CD4-positive, alpha-beta T cell treated with Interleukin-6 at 100 ng/mL for 8 hours (primary cell): Measurements from ENCODE around the gene HTRA3.

Experiments
- DNase-seq: peaks from one replicate; pipeline ENCODE4 v3.0.0-alpha.2; 2020; ENCODE audit warnings: mixed read lengths, low spot score

HTRA3 gene

GRCh38 chr4:8247047-8247930 is 22.3 kb upstream of the HTRA3 start:
- DNase-seq, result no peak

- DNase-seq, result no peak
Measured at GRCh38 chr4:8248091-8248490, 21.5 kb upstream of the HTRA3 start.

- no peak for DNase-seq
Measured at GRCh38 chr4:8250227-8250626, 19.3 kb upstream of the HTRA3 start.

GRCh38 chr4:8250637-8251036 is 18.9 kb upstream of the HTRA3 start:
- DNase-seq, result no peak

GRCh38 chr4:8251110-8251883 is 18.3 kb upstream of the HTRA3 start:
- DNase-seq, result no peak

- DNase-seq, result no peak
Measured at GRCh38 chr4:8252301-8253173, 17.0 kb upstream of the HTRA3 start.

GRCh38 chr4:8254076-8254475 is 15.5 kb upstream of the HTRA3 start:
- no peak for DNase-seq

- no peak for DNase-seq
Measured at GRCh38 chr4:8255698-8256441, 13.7 kb upstream of the HTRA3 start.

GRCh38 chr4:8257854-8258253 is 11.7 kb upstream of the HTRA3 start:
- no peak for DNase-seq

- no peak for DNase-seq
Measured at GRCh38 chr4:8258552-8259212, 10.9 kb upstream of the HTRA3 start.

- DNase-seq, result no peak
Measured at GRCh38 chr4:8259743-8260430, 9.7 kb upstream of the HTRA3 start.

GRCh38 chr4:8260656-8261111 is 8.9 kb upstream of the HTRA3 start:
- DNase-seq, result no peak

- no peak for DNase-seq
Measured at GRCh38 chr4:8261851-8262535, 7.6 kb upstream of the HTRA3 start.

- DNase-seq, result no peak
Measured at GRCh38 chr4:8262637-8263322, 6.8 kb upstream of the HTRA3 start.

GRCh38 chr4:8263397-8263796 is 6.2 kb upstream of the HTRA3 start:
- no peak for DNase-seq

- no peak for DNase-seq
Measured at GRCh38 chr4:8264106-8264505, 5.4 kb upstream of the HTRA3 start.

GRCh38 chr4:8265171-8265929 is 4.2 kb upstream of the HTRA3 start:
- no peak for DNase-seq

GRCh38 chr4:8266088-8266487 is 3.5 kb upstream of the HTRA3 start:
- DNase-seq, result no peak
